NCI-H510A (cell line): Measurements from ENCODE around the gene CYP2S1.
"Not testable (repeated sequence)": the region's sequence is repeated elsewhere in the genome, so short reads cannot be mapped to it uniquely, and the experiment has no call there.

Source experiments
- DNase-seq: peaks from one replicate; lab custom pipeline; 2025; lab: John Stamatoyannopoulos, UW

CYP2S1 gene

DNA sequence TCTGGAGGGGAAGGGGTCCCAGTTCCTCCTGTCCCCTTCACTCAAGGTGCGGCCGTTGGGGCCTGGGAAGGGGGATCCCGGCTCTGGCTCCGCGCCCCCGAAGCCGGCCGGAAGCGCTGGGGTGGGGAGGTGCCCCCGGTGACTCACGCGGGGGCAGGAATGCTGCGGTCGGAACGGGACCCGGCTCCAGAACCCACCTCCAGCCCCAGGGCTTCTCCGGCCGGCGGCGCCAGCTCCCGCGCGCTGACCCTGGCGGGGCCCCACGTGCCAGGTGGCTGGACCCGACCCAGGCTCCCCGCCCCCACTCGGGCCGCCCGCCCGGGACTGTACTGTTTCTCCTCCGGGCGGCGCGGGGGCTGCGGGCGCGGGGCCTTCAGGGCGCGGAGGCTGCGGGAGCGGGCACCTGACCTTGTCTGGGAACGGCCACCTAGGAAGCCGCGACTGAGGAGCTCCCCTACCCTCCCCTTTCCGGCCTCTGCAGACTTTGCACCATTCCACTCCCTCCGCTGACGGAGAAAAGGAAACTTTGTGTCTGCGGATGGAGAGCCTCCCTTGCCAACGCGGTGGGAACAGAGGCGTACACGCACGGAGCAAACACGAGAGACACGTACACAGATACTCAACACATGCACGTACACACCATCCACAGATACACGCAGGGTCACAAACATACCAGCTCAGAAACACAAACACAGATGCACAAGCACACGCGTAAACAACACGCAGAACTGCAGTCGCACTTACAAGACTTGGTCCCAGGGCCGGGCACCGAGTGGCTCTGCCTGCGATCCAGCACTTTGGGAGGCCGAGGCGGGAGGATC is 33.2 kb downstream of the CYP2S1 start:
- DNase-seq = no peak

GRCh38 chr19:41226874-41227390 is 33.9 kb downstream of the CYP2S1 start:
- no peak for DNase-seq

- DNase-seq = no peak
Measured at GRCh38 chr19:41228486-41228885, 35.5 kb downstream of the CYP2S1 start.

GRCh38 chr19:41229338-41229737 is 36.3 kb downstream of the CYP2S1 start:
- not testable (repeated sequence) for DNase-seq

DNA sequence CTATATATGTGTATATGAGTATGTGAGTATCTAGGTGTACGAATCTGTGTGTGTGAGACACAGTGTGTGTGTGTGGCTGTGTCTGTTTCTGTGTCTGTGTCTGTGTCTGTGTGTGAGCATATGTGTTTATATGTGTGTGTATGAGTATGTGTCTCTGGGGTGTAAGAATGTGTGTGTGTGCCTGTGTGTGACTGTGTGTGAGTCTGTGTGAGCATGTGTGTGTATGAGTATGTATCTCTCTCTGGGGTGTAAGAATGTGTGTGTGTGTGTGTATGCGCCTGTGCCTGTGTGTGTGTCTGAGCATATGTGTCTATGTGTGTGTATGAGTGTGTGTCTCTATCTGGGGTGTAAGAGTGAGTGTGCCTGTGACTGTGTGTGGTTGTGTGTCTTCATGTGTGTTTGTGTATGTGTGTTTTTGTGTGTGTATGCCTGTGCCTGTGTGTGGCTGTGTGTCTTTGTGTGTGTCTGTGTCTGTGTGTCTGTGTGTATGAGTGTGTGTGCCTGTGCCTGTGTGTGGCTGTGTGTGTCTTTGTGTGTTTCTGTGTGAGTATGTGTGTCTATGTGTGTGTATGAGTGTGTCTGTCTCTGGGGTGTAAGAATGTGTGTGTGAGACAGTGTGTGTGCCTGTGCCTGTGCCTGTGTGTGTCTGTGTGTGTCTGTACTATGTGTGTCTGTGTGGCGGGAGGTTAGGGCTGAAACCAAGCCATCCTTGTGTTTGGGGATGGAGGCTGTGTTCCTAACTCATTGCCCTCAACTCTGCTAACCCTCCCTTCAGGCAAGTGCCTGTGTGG is 37.2 kb downstream of the CYP2S1 start:
- no peak for DNase-seq

- DNase-seq = no peak
Measured at GRCh38 chr19:41232686-41233085, 39.7 kb downstream of the CYP2S1 start.

DNA sequence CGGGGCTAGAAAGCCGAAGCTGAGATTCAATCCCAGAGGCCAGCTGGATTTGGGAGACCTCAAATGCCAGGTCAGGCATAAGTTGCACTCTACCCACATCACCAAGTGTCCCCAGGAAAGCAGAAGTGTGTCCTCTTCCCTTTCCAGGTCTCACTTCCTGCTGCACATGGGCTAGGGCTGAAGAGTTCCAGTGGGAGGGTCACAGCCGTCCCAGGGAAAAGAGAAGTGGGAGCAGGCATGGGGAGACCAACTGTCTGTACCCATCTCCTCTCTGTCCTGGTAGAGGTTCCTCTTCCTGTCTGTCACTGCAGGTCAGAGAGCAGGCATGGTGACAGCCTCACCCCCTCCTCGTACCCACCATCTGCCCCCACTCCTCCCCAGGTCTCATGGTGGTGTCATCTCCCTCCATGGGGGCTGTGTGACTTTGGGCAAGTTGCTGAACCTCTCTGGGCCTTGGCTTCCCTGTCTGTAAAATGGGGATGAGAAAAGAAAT is 40.8 kb downstream of the CYP2S1 start:
- DNase-seq = no peak

GRCh38 chr19:41234512-41235168 is 41.6 kb downstream of the CYP2S1 start:
- no peak for DNase-seq

DNA sequence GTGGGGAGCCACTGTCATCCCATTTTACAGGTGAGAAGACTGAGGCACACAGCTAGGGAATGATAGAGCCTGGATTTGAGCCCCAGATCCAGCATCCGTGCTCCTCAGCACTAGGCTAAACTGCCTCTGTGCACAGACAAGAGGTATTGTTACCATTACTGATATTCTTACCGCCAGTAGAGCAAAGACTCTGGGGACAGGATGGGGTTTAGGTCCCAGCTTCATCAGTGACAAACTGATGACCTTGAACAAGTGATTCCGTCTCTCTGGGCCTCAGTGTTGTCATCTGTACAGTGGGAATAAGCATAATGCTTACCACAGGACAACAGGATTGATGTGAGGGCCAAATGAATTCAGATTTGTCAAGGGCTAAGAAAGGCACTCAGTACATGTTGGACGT is 42.5 kb downstream of the CYP2S1 start:
- no peak for DNase-seq

DNA sequence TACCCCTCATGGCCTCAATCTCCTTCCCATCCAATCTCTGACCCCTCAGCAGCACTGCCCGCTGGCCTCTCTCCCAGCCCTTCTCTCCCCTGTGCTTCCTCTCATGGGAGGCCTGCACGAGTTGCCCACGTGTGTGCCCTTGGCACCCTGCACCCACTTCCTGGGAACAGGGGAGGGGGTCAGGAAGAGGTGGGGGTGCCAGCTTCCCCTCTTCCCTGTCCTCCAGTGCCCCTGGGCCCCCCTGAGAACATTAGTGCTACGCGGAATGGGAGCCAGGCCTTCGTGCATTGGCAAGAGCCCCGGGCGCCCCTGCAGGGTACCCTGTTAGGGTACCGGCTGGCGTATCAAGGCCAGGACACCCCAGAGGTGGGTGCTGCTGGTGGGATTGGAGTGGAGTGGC is 45.2 kb downstream of the CYP2S1 start:
- no peak for DNase-seq

GRCh38 chr19:41239363-41239762 is 46.3 kb downstream of the CYP2S1 start:
- DNase-seq = no peak

DNA sequence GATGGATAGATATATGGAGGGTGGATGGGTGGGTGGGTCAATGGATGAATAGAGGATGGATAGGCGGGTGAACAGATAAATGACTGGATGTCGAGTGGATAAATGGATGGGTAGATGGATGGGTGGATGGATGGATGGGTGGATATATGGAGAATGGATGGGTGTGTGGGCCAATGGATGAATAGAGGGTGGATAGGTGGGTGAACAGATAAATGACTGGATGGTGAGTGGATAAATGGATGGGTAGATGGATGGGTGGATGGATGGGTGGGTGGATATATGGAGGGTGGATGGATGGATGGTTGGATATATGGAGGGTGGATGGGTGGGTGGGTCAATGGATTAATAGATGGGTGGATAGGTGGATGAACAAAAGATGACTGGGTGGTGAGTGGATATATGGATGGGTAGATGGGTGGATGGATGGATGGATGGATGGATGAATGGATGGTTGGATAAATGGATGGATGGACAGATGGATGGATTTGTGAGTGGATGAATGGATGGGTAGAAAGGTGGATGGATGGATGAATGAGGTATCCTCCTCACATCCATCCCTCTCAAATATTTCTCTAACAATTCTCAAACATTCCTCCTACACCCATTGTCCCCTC is 47.0 kb downstream of the CYP2S1 start:
- no peak for DNase-seq

DNA sequence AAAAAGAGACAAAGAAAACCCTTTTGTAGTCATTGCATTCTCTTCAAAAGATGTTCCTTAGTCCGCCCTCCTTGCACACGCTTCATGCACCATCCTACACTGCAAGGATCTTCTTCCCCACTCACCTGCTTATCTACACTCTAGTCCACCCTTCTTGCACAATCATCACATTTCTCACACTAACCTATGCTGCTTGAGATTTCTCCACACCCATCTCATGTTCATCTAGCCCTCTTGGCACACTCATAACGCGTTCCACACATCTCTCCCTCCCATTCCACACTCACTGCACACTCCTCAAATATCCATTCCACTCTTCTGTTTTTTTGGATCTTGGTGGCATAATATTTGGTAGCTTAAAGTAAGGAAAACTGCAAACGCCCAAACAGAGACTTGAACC is 48.8 kb downstream of the CYP2S1 start:
- DNase-seq = no peak

GRCh38 chr19:41244117-41244516 is 51.1 kb downstream of the CYP2S1 start:
- DNase-seq = no peak

DNA sequence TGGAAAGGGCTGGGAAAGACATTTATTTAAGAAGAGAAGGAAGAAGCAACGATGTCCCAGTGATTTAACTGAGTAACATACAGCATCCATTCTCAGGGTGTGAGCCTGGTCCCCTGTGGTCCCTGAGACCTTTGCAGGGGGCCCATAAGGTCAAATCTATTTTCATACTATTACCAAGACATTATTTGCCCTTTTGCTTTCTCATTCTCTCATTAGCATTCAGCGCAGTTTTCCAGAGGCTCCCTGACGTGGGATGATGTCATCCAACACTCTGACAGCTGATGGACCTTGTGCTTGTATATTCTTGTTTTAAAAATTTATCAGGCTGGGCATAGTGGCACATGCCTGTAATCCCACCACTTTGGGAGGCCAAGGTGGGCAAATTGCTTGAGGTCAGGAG is 52.8 kb downstream of the CYP2S1 start:
- no peak for DNase-seq

DNA sequence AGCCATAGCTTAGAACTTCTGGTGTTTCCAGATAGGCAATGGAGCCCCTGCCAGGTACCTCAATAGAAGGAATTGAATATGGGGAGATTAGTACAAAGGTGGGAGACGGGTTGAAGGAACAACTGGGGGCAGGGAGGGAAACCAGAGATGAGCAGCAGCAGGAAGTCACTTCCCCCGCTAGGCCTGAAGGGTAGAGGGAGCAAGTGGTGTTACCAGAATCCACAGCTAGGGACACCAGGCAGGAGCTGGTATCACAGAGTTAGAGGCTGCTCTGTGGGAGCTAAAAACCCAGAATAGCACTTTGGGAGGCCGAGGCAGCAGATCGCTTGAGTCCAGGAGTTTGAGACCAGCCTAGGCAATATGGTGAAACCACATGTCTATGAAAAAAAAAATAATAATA is 55.9 kb downstream of the CYP2S1 start:
- DNase-seq = no peak

DNA sequence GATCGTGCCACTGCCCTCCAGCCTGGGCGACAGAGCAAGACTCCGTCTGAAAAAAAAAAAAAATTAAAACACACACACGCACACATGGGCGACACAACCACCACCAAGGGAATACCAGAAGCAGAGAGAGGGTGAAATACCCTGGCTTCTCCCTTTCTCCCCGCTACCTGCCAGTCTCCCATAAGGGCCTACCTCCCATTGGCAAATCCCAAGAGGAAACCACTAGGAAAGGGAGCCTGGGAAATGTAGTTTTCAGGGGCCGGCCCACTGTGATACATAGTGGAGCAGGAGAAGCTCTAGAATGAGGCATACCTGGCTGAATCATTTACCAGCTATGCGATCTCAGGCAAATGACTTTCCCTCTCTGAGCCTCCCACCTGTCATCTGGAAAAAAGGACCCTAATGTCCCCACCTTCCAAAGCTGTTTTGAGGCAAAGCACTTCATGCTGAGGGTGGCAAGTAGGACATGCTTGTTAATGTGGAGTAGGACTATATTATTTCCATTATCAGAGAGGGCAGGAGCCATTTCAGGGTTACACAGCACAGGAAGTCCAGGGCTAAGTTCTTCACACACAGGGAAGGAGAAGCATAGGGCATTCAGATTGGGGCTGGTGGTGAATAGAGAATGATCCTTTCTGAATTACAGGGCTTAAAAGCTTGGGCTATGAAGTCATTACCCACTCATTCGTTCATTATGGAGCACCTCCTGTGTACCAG is 56.8 kb downstream of the CYP2S1 start:
- DNase-seq = no peak

DNA sequence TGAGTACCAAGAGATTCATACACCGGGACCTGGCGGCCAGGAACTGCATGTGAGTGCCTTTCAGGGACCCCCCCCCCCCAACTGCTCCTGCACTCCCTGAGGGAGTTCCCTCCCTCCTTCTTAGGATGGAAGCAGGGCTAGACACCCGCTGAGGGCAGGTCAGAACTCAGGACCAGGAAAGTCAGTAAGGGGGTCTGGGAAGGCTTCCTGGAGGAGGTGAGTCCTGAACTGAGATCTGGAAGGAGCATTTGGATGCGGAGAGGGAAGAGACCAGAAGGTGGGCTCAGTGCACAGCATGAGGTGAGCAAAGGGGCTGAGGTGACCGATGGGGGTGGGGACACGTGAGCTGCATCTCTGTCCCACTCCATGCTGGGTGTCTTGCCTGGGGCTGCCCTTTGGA is 60.6 kb downstream of the CYP2S1 start:
- DNase-seq = no peak

- DNase-seq = no peak
Measured at GRCh38 chr19:41255171-41255570, 62.2 kb downstream of the CYP2S1 start.
